Lower lobe of right lung (tissue), 2 donors: ENCODE data around the gene PHLDA3. TPM values are rescaled to one million over a fixed set of nuclear protein-coding genes. Genes with fewer than 3 reads are reported as not detected.
A peak's percentile ranks its signal among the peaks of the same experiment; 100 is the strongest.

Experiments
- ATAC-seq, 2 donors: fragments of 200-7000 bp; cut with Tn5 transposase; one replicate each; pipeline ENCODE4 v1.9.1; 2020 to 2022; ENCODE audit warnings: mild to moderate bottlenecking in 2 of 2, moderate library complexity in 2 of 2
- DNase-seq: peaks from one replicate; pipeline ENCODE4 v3.0.0-alpha.2; 2020
- H3K27ac ChIP-seq: fragments of 200-600 bp; one replicate; pipeline ENCODE4 v1.8.0; 2022
- H3K27me3 ChIP-seq: fragments of 200-600 bp; one replicate; pipeline ENCODE4 v1.8.0; 2022; ENCODE audit warnings: low read depth
- H3K36me3 ChIP-seq: fragments of 200-600 bp; one replicate; pipeline ENCODE4 v1.8.0; 2022; ENCODE audit warnings: mild to moderate bottlenecking
- H3K4me1 ChIP-seq: fragments of 200-600 bp; one replicate; pipeline ENCODE4 v1.8.0; 2022
- H3K4me3 ChIP-seq: fragments of 200-600 bp; one replicate; pipeline ENCODE4 v1.8.0; 2022; ENCODE audit warnings: mild to moderate bottlenecking
- H3K9me3 ChIP-seq: fragments of 200-600 bp; one replicate; pipeline ENCODE4 v1.8.0; 2022
- CTCF ChIP-seq: fragments of 200-600 bp; IDR thresholded peaks from one replicate; pipeline ENCODE4 v1.8.0; 2022; ENCODE audit warnings: antibody characterized with exemption, mild to moderate bottlenecking
- intact Hi-C: fragments of 100-400 bp; cut with DNase I; formaldehyde crosslinking; loops from one replicate; pipeline ENCODE4 v1.11.0; 2022
- total RNA-seq: library from RNA; stranded (reverse); fragmentation: NEBNext Ultra II Directional; extraction: Animal tissue kit (Norgen Biotek cat#: 25700); gene quantifications from one replicate; pipeline ENCODE4 v1.2.1, GENCODE V29; 2021
- donor health status: DM: no; HTN: yes; CAD: no; lungs with severe emphysema.

PHLDA3 gene
- total RNA-seq, 1 donor from 2014 or later: 97.1 TPM

- peak; percentile 38 for TF ChIP-seq CTCF
- Histone ChIP-seq H3K4me3 (no peak overlapping the region), H3K36me3 (peaks cover 22% of the 10 kb centered on the region), H3K27ac (peak overlapping the region; percentile 78), H3K27me3 (no peaks in the 10 kb centered on the region), H3K9me3 (no peaks in the 10 kb centered on the region), H3K4me1 (peaks cover 54% of the 10 kb centered on the region)
- intact Hi-C loops: no loop called here
- DNase-seq: peak; percentile 59
- ATAC-seq: peak in 1 of 2 donors; percentile 51
Measured at GRCh38 chr1:201463071-201463552, 5.9 kb downstream of the PHLDA3 start.

GRCh38 chr1:201461645-201462441, 7.1 kb downstream of the PHLDA3 start:
- DNase-seq: peak; percentile 86
- ATAC-seq: peak; percentile 76 to 80
- intact Hi-C loops: no loop called here
- H3K36me3 ChIP-seq: peaks cover 22% of the 10 kb centered on the region
- H3K27me3 ChIP-seq: no peaks in the 10 kb centered on the region
- no peak for TF ChIP-seq CTCF
- H3K4me3 ChIP-seq: no peak overlapping the region
- no peaks in the 10 kb centered on the region for H3K9me3 ChIP-seq
- peak overlapping the region; percentile 78 for H3K27ac ChIP-seq
- H3K4me1 ChIP-seq: peaks cover 61% of the 10 kb centered on the region

- ATAC-seq (peak; percentile 85 to 93), DNase-seq (no peak)
- Histone ChIP-seq H3K27me3 (no peaks in the 10 kb centered on the region), H3K4me3 (no peak overlapping the region), H3K4me1 (peaks cover 61% of the 10 kb centered on the region), H3K36me3 (peaks cover 20% of the 10 kb centered on the region), H3K27ac (peak overlapping the region; percentile 78), H3K9me3 (no peaks in the 10 kb centered on the region)
- intact Hi-C loops: no loop called here
- no peak for TF ChIP-seq CTCF
Measured at GRCh38 chr1:201460814-201461644, 8.0 kb downstream of the PHLDA3 start.

GRCh38 chr1:201459775-201460174, 9.2 kb downstream of the PHLDA3 start:
- Histone ChIP-seq H3K9me3 (no peaks in the 10 kb centered on the region), H3K27me3 (no peaks in the 10 kb centered on the region), H3K27ac (peak overlapping the region; percentile 47), H3K4me3 (no peak overlapping the region), H3K4me1 (peaks cover 60% of the 10 kb centered on the region), H3K36me3 (peaks cover 7% of the 10 kb centered on the region)
- DNase-seq (no peak), ATAC-seq (no peak)
- intact Hi-C loops: no loop called here
- TF ChIP-seq CTCF: no peak

GRCh38 chr1:201459052-201459451, 9.9 kb downstream of the PHLDA3 start:
- no peaks in the 10 kb centered on the region for H3K27me3 ChIP-seq
- H3K4me1 ChIP-seq: peaks cover 60% of the 10 kb centered on the region
- H3K4me3 ChIP-seq: no peak overlapping the region
- H3K27ac ChIP-seq: no peak overlapping the region
- intact Hi-C loops: no loop called here
- DNase-seq (no peak), ATAC-seq (no peak)
- TF ChIP-seq CTCF: no peak
- H3K9me3 ChIP-seq: no peaks in the 10 kb centered on the region
- no peaks in the 10 kb centered on the region for H3K36me3 ChIP-seq
